MM.1S (cell line): Measurements from ENCODE around the gene MED13L.

Source experiments
- DNase-seq: peaks from one replicate; pipeline ENCODE4 v3.0.0-alpha.2; 2015
- H2AFZ ChIP-seq: fragments of 300-600 bp; sonication (generic); 2 replicates; pipeline ENCODE4 v1.6.0; 2016; ENCODE audit warnings: antibody characterized with exemption, low read length
- H3F3A ChIP-seq: fragments of 300-600 bp; sonication (generic); 2 replicates; pipeline ENCODE4 v1.6.1; 2016; ENCODE audit warnings: mild to moderate bottlenecking, antibody characterized with exemption, low read length, moderate library complexity, mixed read lengths; ENCODE audit not compliant: insufficient read depth
- H3K27ac ChIP-seq: fragments of 300-600 bp; sonication (generic); 2 replicates; pipeline ENCODE4 v1.5.1; 2016; ENCODE audit warnings: mild to moderate bottlenecking, low read length
- H3K27me3 ChIP-seq: fragments of 300-600 bp; sonication (generic); replicated peaks from 2 replicates; pipeline ENCODE4 v1.6.0; 2016; ENCODE audit warnings: low read length; ENCODE audit not compliant: insufficient read depth
- H3K36me3 ChIP-seq: fragments of 300-600 bp; sonication (generic); replicated peaks from 2 replicates; pipeline ENCODE4 v1.6.1; 2016; ENCODE audit warnings: mild to moderate bottlenecking, low read length, mixed read lengths; ENCODE audit not compliant: insufficient read depth
- H3K4me1 ChIP-seq: fragments of 300-600 bp; sonication (generic); 2 replicates; pipeline ENCODE4 v1.6.1; 2016; ENCODE audit warnings: low read length, mixed read lengths
- H3K4me2 ChIP-seq: fragments of 300-600 bp; sonication (generic); 2 replicates; pipeline ENCODE4 v1.6.0; 2016; ENCODE audit warnings: low read depth, low read length
- H3K4me3 ChIP-seq: fragments of 300-600 bp; sonication (generic); 2 replicates; pipeline ENCODE4 v1.5.1; 2016; ENCODE audit warnings: low read length, mixed read lengths
- H3K79me2 ChIP-seq: fragments of 300-600 bp; sonication (generic); 2 replicates; pipeline ENCODE4 v1.6.1; 2016; ENCODE audit warnings: mixed run types, low read length, mixed read lengths
- H3K9ac ChIP-seq: fragments of 300-600 bp; sonication (generic); 2 replicates; pipeline ENCODE4 v1.6.1; 2016; ENCODE audit warnings: low read length, mixed read lengths
- H3K9me2 ChIP-seq: fragments of 300-600 bp; sonication (generic); replicated peaks from 2 replicates; pipeline ENCODE4 v1.6.1; 2016; ENCODE audit warnings: mild to moderate bottlenecking, low read length, mixed read lengths; ENCODE audit not compliant: insufficient read depth
- H3K9me3 ChIP-seq: fragments of 300-600 bp; sonication (generic); replicated peaks from 2 replicates; pipeline ENCODE4 v1.6.1; 2016; ENCODE audit warnings: mild to moderate bottlenecking, low read length, mixed read lengths; ENCODE audit not compliant: insufficient read depth
- H4K20me1 ChIP-seq: fragments of 300-600 bp; sonication (generic); 2 replicates; pipeline ENCODE4 v1.6.1; 2016; ENCODE audit warnings: mild to moderate bottlenecking, low read length, moderate library complexity, mixed read lengths; ENCODE audit not compliant: insufficient read depth
- CTCF ChIP-seq: fragments of 300-600 bp; sonication (generic); IDR thresholded peaks from 2 replicates; pipeline ENCODE4 v1.5.1; 2016; ENCODE audit warnings: antibody characterized with exemption, low read length, mixed read lengths
- EZH2 ChIP-seq: fragments of 300-600 bp; sonication (generic); optimal IDR thresholded peaks from 2 replicates; pipeline ENCODE3; 2017; ENCODE audit warnings: low read depth, mild to moderate bottlenecking, antibody characterized with exemption, low read length, mixed read lengths
- EZH2phosphoT487 ChIP-seq: fragments of 300-600 bp; sonication (generic); IDR thresholded peaks from 2 replicates; pipeline ENCODE4 v1.6.1; 2018; ENCODE audit warnings: antibody characterized with exemption, low read length

The MED13L gene

GRCh38 chr12:116148844-116149243 lies 128.6 kb downstream of the MED13L start:
- no peaks in the 10 kb centered on the region for H3K4me1 ChIP-seq
- H3K9me2 ChIP-seq, result no peaks in the 10 kb centered on the region
- no peaks in the 10 kb centered on the region for H3K36me3 ChIP-seq
- DNase-seq, result peak; percentile 8
- H3K9me3 ChIP-seq, result no peaks in the 10 kb centered on the region
- H2AFZ ChIP-seq, result no peak overlapping the region
- peaks cover 35% of the 10 kb centered on the region for H4K20me1 ChIP-seq
- H3K4me3 ChIP-seq, result no peak overlapping the region
- H3K27ac ChIP-seq, result no peak overlapping the region
- TF ChIP-seq EZH2 (no peak), CTCF (no peak), EZH2phosphoT487 (no peak)
- H3K27me3 ChIP-seq, result no peaks in the 10 kb centered on the region
- H3K9ac ChIP-seq, result no peak overlapping the region
- H3K79me2 ChIP-seq, result peaks cover 95% of the 10 kb centered on the region
- H3K4me2 ChIP-seq, result no peak overlapping the region
- H3F3A ChIP-seq, result no peaks in the 10 kb centered on the region

GRCh38 chr12:116146386-116146785 lies 131.1 kb downstream of the MED13L start:
- Histone ChIP-seq H4K20me1 (peaks cover 35% of the 10 kb centered on the region), H3K4me1 (no peaks in the 10 kb centered on the region)
- TF ChIP-seq EZH2, result no peak
- no peak for TF ChIP-seq EZH2phosphoT487
- TF ChIP-seq CTCF, result no peak

GRCh38 chr12:116145451-116145850 lies 132.0 kb downstream of the MED13L start:
- H3K27ac ChIP-seq, result no peak overlapping the region
- no peak overlapping the region for H2AFZ ChIP-seq
- no peak overlapping the region for H3K4me2 ChIP-seq
- TF ChIP-seq CTCF (no peak), EZH2 (no peak), EZH2phosphoT487 (no peak)
- no peak for DNase-seq
- no peaks in the 10 kb centered on the region for H3K9me2 ChIP-seq
- H3K4me3 ChIP-seq, result no peak overlapping the region
- H3K9ac ChIP-seq, result no peak overlapping the region
- H3K4me1 ChIP-seq, result no peaks in the 10 kb centered on the region
- no peaks in the 10 kb centered on the region for H3F3A ChIP-seq
- H3K9me3 ChIP-seq, result no peaks in the 10 kb centered on the region
- H3K36me3 ChIP-seq, result no peaks in the 10 kb centered on the region
- no peaks in the 10 kb centered on the region for H3K27me3 ChIP-seq
- peaks cover 94% of the 10 kb centered on the region for H3K79me2 ChIP-seq
- peaks cover 34% of the 10 kb centered on the region for H4K20me1 ChIP-seq

More at GRCh38 chr12:116146386-116146785, 131.1 kb downstream of the MED13L start:
- H3K9ac ChIP-seq, result no peak overlapping the region
- H3K9me2 ChIP-seq, result no peaks in the 10 kb centered on the region
- H2AFZ ChIP-seq, result no peak overlapping the region
- no peak overlapping the region for H3K27ac ChIP-seq
- no peak overlapping the region for H3K4me2 ChIP-seq
- H3K79me2 ChIP-seq, result peaks cover 95% of the 10 kb centered on the region
- no peaks in the 10 kb centered on the region for H3K27me3 ChIP-seq
- DNase-seq, result no peak
- H3K36me3 ChIP-seq, result no peaks in the 10 kb centered on the region
- no peaks in the 10 kb centered on the region for H3K9me3 ChIP-seq
- no peak overlapping the region for H3K4me3 ChIP-seq
- H3F3A ChIP-seq, result no peaks in the 10 kb centered on the region
